Retina (tissue), 1 donor: Measurements from ENCODE around the gene CHRNA1.
"Not testable (repeated sequence)": the region's sequence is repeated elsewhere in the genome, so short reads cannot be mapped to it uniquely, and the experiment has no call there.

Experiments used
- DNase-seq: peaks from one replicate; pipeline ENCODE4 v3.0.0-alpha.2; 2016

Gene CHRNA1

GRCh38 chr2:174709416-174710004, 54.8 kb downstream of the CHRNA1 start:
- DNase-seq, result not testable (repeated sequence)

- no peak for DNase-seq
Observed at GRCh38 chr2:174708713-174709112, 55.6 kb downstream of the CHRNA1 start.

- no peak for DNase-seq
Observed at GRCh38 chr2:174705321-174705720, 59.0 kb downstream of the CHRNA1 start.

- DNase-seq, result no peak
Observed at GRCh38 chr2:174704642-174705041, 59.6 kb downstream of the CHRNA1 start.

GRCh38 chr2:174704061-174704460, 60.2 kb downstream of the CHRNA1 start:
- DNase-seq, result no peak

- DNase-seq, result no peak
Observed at GRCh38 chr2:174703430-174703829, 60.8 kb downstream of the CHRNA1 start.

GRCh38 chr2:174702541-174702940, 61.7 kb downstream of the CHRNA1 start:
- DNase-seq, result no peak

GRCh38 chr2:174699993-174700766, 64.1 kb downstream of the CHRNA1 start:
- DNase-seq, result peak; percentile 59
